HCEC 1CT (cell line): ENCODE data around the gene GNA12.

Experiments
- DNase-seq: peaks from one replicate; pipeline ENCODE4 v3.0.0-alpha.2; 2017

Gene GNA12

DNA sequence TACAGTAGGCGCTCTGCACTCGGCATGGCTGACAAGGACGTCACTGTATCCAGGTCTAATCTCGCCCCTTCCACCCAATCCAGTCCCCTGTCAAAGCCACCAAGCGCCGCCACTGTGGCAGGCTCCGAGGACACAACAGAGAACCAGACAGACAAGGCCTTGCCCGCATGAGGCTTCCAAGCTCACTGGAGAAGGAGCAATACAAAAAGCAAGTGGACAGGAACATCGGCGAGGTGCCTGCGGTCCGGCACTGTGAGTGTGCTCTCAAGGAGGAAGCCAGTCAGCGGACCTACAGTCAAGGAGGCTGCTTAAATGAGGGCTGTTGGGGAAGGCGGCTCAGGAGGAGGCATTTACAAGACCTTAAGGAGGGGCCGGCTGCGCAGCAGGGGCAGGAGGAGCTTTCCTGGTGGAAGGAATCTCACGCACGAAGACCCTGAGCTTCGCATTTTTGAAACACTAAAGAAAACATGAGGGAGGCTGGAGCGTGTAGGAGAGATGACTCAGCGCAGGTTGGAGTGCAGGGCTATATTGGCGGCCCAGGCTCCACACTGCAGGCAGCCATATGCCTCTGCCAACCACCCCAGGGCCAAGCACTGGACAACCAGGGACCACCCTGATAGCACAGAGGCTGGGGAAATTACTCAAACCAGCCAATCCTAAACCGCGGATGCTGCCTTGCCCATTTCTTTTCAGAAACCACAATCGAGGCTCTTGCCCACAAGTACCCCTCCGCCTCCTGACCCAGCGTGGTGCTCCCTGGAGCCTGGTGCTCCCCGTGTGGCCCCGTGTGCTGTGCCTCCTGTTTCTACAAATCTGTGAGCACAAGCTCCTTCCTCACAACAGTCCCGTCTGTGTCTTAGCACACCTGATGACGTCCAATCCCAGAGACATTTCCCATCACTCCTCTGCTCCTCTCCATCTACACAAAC lies 28.9 kb downstream of the GNA12 start:
- no peak for DNase-seq

DNA sequence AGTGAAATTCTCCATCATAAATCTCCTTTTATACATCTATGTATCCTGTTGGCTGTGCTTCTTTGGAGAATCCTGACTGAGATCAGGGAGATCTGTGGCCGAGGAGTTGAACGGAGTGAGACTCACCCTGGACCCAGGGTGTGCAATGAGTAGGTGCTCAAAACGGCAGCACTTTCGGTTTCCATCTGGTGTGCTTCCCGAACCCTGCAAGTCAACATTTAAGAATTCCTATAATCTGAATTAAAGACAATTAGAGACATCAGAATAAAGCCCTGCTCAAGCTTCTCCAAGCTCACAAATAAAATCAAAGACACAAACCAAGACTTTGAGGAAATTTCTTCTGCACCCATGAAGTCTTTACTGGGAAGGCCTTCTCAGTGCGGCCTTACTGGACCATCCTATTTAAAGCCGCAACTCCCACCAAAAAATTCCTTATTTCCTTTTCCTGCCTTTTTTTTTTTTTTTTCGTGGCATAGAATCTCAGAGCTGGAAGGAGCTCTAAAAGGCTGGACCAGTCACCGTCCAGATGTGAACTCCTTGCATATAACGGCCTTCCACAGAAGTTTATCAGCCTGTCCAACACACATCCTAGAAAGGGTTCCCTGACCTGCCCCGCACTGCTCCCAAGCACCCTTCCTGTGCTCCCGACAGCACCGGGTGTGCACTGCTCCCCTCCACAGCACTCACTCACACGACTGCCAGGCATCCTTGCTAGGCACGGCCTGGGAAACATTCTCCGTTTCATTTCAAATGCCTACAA lies 29.7 kb downstream of the GNA12 start:
- no peak for DNase-seq

DNA sequence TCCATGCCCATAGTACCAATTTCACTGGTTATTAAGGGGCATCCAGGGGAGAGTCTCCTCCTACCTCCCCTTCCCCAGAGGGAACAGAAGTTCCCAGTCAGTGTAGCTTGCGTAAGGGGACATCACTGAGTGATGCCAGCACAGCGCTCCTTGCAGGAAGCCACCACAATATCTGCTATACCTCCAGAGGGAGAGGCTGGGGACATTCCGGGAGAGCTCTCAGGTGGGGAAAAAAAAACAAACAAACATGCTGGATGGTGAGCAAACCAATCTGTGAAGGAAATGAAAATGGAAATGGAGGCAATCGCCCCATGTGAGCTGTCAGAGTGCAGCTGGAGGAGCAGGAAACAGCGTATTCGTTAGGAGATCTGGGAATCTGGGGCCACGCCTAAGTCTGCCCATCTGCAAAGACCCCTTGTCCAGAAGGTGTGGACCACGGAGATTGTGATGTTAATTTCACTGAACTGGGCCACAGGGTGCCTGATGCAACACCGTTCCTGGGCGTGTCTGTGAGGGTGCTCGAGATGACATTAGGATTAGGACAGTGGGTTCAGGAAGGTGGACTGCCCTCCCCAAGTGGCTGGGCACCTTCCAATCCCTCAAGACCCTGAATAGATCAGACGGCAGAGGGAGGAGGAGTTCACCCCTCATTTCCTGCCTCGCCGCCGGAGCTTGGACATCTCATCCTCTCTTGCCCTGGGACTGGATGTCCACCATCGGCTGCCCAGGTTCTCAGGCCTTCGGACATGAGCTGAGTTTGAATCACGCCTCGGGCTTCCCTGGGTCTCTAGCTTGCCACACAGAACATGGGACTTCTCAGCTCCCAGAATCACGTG lies 30.5 kb downstream of the GNA12 start:
- DNase-seq = no peak

DNA sequence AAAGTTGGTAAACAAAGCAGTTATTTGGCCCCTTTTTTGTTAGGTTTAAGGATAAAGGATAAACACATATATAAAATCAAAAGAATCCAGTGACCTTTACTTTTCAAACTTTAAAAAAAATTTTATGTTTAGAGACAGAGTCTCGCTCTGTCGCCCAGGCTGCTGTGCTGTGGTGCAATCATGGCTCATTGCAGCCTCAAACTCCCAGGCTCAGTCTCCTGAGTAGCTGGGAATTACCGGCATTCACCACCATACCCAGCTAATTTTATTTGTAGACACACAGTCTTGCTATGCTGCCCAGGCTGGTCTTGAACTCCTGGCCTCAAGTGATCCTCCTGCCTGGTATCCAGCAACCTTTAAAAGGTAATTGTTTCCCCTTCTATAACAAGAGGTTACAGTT lies 31.3 kb downstream of the GNA12 start:
- no peak for DNase-seq

DNA sequence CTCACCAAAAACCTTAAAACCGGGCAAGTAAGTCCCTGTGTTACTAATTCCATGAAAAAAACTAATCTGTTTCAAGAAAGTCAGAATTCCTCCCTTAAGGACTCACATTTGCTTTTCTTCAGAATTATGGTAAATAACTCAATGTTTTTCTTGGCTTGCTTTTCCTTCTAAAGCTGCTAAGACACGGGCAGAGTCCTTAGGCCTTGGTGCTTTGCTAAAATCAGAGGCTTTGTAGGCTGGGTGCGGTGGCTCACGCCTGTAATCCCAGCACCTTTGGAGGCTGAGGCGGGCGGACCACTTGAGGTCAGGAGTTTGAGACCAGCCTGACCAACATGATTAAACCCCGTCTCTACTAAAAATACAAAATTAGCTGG lies 32.0 kb downstream of the GNA12 start:
- DNase-seq = peak; percentile 47

DNA sequence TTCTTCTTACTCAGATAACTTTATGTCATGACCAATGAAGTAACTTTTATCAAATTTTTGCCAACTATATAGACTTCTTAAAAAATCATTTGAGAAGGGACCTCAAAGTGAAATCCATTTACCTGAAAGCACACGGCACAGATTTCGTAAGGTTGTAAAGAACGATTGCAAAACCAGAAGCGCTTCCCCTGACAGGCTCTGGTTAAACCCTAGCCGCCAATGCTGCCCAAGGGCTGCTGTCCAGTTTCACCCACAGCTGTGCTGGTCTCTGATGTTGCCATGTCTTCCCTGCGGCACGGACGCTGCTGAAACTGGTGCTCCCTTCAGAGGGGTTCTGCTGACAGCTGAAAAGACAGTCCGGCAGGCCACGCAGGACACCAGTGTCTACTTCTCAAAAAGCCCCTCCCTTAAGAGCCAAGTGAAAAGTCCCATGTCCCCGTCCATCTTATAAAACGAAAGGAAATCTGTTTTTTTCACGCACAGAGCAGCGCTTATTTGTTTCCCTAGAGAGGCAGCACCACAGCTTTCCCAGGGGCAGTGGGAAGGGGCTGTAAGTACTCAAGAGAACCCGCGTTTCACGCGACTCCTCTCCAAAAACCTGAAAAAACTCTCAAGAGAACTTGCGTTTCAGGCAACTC lies 32.5 kb downstream of the GNA12 start:
- peak; percentile 70 for DNase-seq

DNA sequence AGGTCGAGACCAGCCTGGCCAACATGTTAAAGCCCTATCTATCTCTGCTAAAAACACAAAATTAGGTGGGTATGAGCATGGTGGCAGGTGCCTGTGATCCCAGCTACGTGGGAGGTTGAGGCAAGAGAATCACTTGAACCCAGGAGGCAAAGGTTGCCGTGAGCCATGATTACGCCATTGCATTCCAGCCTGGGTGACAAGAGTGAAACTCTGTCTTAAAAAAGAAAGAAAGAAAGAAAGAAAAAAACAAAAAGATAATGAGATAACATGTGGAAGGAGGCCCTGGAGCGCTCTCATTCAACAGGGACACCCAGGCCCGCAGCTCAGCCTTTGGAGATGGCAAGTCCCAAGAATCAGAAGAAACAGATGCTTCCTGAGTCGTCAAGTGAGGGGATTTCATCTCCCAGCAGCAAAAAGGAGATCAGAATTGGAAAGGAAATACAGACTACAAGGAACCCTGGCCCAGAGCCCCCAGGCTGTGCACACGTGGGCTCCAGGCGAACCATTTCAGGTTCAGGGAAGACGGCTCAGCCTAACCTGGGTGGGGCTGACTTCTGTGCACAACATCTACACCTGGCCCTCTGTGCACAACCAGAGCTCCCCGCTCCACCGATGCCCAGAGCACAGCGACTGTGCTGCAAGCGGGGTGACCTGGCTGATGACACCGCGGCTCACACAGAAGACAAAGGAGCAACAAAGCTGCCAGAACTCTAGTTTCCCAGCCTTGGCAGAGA lies 33.3 kb downstream of the GNA12 start:
- DNase-seq = no peak

DNA sequence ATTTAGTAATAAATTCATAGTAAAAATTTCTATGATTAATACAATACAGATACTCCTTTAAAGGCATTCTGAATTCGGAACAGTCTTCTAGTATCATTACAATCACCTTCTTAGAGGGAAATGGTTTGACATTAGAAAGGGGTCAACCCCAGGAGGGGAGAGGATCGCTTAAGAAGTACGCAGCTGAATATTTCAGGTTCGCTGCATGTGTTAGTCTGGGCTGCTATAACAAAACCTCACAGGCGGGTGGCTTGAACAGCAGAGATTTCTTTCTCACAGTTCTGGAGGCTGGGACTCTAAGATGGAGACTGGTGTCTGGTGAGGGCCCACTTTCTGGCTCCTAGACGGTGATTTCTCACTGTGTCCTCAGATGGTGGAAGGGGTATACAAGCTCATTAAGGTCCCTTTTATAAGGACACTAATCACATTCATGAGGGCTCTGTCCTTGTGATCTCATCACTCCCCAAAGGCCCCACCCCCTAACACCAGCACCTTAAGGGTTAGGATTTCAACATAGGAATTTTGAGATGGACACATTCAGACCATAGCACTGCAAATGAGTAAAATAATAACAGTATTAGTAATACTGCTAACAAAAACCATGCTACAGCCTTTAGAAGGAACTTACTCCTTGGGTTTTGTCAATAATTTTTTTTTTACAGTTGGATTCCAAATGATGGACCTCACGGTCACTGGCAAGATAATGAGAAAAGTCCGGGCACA lies 34.0 kb downstream of the GNA12 start:
- DNase-seq = peak; percentile 75

DNA sequence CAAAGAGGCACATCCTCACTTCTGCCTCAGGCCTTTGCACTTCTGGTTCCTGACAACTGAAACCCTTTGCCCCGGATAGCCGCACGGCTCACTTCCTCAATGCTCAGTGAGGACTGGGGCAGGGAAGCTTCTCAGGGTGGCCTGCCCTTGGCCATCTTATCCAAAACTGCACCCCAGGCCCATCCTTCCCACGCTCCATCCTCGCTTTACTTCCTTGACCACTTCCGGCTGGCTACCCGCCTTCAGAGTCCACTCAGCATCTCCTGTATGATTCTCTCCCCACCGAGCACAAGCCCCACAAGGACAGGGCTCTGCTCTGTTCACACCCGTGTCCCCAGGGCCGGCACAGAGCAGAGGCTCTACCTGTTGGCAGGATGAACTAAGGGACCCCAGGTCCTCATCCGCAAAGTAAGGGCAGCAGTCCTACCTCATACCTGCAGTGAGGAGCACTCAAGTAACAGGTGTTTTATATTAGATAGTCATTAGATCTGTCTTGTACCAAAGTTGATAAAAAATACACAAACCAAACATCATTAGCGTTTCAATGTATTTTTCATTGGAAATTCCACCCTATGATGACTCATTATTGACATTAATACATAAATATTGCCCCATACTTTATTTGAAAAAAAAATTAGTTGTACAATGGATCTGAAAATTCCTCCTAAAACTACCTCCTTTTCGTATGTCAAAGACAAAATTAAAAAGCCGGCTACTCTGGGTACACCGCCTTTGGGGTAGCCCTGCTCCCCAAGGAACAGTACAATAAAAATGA lies 35.0 kb downstream of the GNA12 start:
- no peak for DNase-seq

DNA sequence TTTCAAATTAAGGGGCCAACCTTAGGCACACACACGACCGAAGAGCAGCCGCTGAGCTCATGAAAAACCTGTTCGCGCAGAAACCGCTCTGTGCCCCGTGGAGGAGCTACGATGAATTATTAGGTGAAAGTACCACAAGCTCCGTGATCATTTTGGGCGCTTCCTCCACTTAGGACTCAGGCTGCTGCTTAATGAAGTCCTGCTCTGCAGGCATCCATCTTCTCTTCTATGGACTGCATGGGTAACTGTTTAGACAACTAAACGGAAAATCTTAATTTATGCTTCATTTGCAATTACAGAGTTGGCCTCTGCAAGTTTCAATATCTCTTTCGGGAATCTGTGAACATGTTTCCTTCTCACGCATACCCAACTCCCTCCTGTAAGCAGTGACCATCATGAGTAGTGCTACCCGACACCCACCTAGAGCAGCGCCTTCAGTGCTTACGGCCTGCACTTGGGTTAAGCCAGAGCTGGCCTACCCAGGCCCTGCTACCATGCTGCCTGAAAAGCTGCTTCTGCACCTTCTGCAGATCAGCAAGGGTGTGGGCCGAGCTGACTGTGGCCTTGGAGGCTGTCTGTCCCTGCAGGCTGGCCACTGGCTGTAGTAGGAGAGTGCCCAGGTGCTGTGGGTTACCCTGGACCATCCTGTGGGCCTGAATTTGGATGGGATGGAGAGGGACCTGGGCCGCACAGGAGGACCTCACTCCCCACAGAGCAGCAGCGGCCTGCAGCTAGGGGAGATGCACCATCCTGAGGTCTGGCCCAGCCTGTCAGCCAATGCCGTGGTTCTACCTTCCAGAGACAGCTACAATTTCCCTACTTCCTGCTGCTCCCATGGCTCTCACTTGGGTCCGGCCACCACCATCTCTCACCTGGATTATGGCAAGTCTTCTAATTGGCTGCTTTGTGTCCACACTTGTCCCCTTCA lies 36.0 kb downstream of the GNA12 start:
- DNase-seq = no peak

DNA sequence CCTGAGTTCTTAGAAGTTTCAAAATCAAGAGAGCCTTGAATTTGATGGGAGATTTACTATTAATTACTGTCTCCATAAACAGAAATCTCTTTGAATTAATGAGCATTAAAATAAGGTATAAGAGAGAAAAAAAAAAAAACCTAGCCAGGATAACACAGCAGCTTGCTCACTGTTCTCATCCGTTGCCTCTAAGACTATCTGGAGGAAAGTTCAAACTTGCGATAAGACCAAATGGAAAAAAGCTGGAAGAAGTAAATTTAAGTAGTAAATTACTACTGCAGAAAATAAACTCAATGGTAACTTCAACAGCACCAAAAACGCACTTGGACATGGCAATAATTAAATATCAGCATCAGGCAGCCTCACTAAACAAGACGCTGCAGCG lies 36.7 kb downstream of the GNA12 start:
- no peak for DNase-seq

DNA sequence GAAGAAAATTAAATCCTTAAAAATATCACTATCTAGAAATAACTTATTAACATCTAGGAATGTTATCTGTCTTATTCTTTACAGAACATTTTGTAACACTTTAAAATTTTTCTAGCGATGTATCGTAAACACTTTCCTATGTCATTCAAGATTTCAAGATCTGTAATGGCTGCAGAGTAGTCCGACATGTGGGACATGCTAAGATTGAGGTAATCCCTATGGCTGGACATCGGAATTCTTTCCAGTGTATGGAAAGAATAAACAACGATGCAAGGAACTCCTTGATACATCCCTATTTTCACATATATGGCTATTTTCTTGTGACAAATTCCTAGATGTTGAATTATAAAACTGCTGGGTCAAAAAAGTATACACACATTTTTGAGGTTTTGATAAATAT lies 37.5 kb downstream of the GNA12 start:
- DNase-seq = no peak

DNA sequence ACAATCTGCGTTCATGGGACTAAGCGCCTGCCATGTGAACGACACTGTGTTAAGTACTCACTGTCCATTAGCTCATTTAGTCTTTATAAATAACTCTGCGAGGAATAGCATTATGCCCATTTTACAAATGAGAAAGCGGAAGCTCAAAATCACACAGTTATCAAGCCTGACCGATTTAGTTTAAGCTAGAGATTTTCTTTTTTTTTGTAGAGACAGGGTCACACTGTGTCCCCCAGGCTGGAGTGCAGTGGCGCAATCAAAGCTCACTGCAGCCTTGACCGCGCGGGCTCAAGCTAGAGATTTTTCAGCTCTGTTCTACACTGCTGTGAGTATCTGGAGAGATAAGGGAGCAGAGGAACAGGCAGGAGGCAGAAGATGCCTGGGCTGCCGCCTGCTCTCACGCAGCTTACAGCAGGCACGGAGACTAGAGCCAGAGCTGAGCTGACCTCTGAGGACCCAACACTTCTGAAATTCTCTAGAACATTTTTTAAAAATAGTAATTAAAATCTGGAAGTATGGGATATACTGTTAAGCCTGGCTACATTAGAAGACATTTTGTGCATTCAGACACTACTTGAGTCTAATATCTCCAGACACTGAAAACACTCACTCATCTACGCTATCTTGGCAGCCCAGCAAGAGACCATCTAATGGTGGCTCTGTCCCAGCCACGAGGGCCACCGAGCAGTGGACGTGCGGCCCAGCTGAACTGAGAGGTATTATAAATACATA lies 38.7 kb downstream of the GNA12 start:
- no peak for DNase-seq

DNA sequence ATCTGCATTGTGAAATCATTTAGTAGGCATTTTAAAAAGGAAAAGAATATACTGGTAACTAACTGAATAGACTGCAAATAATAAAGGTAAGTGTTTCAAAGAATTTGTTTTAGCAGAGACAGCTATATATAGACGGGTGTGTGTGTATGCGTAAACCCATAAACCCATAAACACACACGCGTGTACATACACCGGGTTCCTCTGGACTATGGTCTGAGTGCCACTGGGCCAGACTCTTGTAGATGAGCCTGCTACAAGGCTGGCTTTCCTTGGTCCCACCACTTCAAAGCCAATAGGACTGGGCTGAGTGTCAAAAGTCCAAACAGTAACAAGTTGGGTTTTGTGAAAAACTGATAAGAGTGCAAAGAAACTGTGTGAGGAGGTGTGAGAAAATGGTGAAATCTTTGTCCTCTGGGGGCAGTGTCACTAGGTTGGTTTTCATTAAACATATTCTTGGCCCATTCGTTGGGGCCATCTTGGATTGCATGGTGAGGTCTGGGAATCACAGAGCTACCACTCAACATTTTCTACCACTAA lies 39.8 kb downstream of the GNA12 start:
- DNase-seq = no peak

DNA sequence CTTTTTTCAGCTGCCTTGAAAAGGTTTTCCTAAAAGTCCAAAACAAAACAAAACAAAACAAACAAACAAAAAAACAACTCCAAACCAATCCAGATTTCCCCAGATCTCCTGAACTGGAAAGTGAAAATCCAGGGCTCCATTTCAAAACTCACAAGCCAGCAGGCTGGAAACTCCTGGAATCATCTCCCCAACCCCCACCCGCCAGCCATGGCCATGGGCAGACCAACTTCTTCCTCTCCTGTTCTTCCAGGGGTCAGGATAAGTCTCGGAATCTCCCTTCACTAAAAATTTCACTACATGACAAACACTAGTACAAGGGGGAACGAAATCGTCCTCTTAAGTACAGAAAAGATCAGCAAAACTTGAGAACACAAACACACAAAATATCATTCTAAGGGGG lies 40.4 kb downstream of the GNA12 start:
- no peak for DNase-seq

DNA sequence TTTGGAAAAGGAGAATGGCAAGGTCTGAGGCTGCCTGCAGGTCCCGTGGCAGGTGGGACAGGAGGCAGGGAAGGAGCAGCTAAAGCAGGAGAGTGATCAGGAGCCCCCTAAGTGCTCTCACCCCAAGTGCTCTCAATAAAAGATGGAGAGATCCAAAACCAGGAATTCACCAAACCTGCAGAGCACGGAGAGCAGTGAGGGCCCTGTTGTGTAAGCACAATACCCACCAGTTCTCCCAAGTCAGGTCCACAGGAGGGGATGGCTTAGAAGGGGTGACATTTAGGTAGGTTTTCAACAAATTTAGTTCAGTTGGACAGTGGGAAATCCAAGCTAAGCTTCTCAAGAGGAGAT lies 40.8 kb downstream of the GNA12 start:
- DNase-seq = no peak

DNA sequence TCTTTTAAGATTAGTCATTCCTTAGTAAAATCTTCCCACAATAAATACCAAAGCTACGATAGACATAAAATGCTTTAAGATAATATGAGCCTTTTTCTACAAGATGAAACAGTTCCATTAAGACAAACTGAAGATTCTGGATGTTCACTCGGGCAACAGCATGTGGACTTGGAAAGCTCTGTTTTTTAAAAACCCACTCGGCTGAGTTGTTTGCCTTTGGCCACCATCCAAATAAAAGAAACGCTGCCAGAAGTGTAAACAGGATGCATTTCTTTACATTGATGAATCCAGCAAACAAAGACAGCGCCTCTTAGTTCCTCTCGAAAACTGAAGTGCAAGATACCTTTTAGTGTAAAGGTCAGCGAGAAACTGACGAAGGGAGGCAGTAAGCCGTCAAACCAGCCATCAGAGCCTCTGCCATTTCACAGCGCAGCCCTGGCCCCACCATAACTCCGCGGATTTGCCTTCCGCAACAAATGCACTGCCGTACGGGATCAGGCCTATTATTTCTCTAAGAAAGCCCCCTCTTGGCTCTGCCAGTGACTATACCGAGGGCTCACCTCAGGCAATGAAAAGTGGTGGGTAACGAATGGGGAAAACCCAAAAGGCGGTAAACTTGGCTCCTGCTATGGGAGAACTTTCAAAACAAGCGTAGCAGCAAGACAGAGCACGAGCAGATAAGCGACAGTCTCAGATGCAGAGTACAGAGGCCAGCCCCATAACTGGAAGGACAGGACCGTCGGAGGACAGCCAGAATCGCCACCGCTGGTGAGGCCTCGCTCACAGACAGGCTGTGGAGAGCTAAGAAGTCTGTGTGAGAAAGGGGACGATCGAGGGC lies 41.4 kb downstream of the GNA12 start:
- DNase-seq = peak; percentile 63

DNA sequence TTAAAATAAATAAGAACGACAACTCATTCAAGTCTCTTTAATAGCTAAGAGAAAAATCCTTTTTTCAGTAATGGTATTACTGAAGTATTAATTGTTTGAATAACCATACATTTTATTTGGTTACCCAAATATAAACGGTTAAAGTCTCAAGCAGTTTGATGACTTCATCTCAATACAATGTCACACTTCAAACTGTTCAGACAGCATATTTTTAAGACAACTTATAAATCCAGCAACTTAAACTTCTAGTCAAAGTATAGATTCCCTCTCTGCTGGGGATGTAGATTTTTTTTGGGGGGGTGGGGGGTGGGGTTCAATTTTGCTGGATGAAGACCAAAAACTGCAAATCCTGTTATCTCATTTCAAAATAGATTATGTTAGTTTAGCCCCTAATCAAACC lies 42.0 kb downstream of the GNA12 start:
- peak; percentile 46 for DNase-seq
